GM12872 (cell line): Measurements from ENCODE around the gene EEF2KMT.

Experiments
- TF ChIP-seq, protein P1 (sequence below): IDR thresholded peaks from 3 replicates; pipeline ENCODE4 v1.5.1; 2011; ENCODE audit warnings: low read depth, mild to moderate bottlenecking, low read length, moderate library complexity; ENCODE audit not compliant: insufficient read depth

Gene EEF2KMT

DNA sequence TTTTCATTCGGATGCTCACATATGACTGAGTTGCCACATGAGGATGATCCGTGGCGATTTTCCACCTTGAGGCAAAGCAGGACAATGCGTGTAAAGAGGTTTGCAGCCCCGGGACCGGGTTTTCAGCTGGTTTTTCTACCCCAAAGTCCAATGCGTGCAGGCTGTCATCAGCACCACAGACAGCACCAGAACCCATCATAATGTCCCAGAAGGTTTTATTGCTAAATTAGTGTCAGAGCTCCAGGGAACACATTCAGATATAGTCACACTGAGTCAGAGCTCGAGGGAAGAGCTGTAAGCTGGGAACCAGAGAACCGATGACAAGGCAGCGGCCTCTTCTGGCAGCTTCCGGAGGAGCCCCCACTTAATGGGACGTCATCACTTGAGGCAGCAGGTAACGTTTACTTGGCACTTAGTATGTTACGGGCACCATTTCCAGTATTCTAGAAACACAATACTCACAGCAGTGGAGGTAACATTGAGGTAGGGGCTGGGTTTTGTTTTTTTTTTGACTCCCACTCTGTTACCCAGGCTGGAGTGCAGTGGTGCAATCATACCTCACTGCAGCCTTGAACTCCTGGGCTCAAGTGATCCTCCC, 54.9 kb downstream of the EEF2KMT start:
- TF ChIP-seq, protein P1, sequence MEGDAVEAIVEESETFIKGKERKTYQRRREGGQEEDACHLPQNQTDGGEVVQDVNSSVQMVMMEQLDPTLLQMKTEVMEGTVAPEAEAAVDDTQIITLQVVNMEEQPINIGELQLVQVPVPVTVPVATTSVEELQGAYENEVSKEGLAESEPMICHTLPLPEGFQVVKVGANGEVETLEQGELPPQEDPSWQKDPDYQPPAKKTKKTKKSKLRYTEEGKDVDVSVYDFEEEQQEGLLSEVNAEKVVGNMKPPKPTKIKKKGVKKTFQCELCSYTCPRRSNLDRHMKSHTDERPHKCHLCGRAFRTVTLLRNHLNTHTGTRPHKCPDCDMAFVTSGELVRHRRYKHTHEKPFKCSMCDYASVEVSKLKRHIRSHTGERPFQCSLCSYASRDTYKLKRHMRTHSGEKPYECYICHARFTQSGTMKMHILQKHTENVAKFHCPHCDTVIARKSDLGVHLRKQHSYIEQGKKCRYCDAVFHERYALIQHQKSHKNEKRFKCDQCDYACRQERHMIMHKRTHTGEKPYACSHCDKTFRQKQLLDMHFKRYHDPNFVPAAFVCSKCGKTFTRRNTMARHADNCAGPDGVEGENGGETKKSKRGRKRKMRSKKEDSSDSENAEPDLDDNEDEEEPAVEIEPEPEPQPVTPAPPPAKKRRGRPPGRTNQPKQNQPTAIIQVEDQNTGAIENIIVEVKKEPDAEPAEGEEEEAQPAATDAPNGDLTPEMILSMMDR: no peak

DNA sequence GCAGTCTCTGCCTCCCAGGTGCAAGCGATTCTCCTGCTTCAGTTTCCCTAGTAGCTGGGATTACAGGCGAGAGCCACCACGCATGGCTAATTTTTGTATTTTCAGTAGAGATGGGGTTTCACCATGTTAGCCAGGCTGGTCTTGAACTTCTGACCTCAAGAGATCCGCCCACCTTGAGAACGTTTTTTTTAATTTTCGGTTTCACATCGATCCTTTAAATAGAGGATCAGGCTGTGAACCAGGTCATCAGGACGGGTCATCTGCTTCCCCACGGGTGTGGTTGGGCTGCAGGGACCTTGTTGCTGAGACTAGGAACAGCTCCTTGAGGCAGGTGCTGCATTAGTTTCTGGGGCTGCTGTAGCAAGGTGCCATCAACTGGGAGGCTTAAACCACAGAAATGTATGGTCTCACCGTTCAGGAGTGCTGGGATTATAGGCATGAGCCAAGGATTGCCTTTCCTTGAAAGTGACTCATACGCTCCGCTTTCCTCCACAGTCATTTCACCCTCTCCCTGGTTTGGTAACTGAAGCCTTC, 55.9 kb downstream of the EEF2KMT start:
- TF ChIP-seq, protein P1: no peak

DNA sequence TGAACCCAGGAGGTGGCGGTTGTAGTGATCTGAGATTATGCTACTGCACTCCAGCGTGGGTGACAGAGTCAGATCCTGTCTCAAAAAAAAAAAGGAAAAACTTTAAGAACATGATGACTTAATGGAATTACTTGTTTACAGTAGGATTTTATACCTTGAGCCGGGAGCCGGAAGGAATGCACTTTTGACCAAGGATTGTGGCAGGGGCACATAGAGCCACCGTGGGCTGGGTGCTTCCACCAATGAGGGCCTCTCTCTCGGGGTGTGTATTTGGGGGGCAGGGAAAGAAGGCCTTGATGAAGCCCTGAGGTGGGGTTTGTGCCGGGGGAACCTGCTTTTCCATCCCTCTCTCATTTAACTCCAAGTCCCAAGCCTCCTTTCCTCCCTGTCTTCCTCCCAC, 57.1 kb downstream of the EEF2KMT start:
- TF ChIP-seq, protein P1: no peak

DNA sequence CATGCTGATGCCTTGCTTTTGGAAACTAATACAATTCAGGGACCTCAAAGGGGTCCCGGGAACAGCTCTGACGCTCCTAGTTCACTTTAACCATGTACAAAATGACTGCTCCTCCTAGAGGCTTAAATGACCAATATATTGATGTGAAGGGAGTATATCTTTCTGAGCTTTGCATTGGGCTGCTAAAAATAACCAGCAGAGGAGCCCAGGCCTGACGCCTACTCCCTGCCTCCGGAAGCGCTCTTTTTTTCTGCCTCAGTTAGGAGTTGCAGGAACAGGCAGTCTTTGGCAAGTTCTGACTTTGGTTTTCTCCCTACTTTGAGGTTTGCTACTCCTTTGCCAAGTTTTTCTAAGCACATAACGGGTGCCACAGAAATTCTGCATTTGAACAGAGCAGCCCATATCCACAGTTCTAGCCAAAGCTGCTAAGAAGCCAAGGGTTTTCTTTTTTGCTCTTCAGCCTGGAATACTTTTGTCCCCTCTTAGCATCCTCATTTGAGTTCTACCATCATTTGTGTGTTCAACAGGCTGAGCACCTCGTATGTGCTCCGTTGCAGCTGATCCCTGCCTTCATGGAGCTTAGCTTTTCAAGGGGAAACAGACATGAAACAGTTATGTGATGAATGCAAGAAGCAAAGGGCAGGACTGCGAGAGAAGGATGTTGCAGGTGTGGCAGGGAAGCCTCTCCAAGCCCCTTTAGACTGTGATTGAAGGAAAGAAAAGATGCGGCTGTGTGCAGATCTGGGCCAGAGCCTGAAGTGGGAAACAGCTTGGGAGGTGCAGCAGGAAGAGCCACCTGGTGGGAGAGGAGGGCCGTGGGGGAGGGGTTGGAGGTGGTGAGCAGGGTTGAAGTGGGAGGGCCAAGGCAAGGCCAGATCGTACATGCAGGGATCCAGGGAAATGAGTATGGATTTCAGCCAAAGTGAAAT, 61.1 kb downstream of the EEF2KMT start:
- TF ChIP-seq, protein P1: no peak

- TF ChIP-seq, protein P1: no peak
Observed at GRCh38 chr16:5035909-5036227, 61.7 kb downstream of the EEF2KMT start.
